ENCODE data around the gene RANBP9. TPM values are rescaled to one million over a fixed set of nuclear protein-coding genes. Genes with fewer than 3 reads are reported as not detected.
A peak's percentile ranks its signal among the peaks of the same experiment; 100 is the strongest.

RANBP9 gene
- polyA plus RNA-seq, 1 donor = 27.1 TPM

DNA sequence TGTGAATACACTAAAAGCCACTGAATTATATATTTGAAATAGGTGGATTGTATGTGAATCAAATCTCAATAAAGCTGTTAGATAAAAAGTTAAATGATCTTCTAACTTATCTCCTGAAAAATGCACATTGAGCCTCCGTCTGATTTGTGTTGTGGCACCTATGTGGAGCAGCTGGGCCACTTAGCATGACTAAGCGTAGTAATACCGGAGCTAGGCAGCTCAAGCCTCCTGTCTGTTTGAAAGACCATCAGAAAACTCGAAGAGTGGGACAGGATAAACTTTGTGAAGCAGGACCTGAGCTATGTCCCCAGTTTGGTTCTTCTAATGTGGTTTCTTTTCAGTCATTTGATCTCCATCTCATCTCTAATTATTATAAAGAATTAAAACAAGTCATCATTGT, 107.5 kb downstream of the RANBP9 start:
- no peak for DNase-seq (ENCODE audit: low read depth)

DNA sequence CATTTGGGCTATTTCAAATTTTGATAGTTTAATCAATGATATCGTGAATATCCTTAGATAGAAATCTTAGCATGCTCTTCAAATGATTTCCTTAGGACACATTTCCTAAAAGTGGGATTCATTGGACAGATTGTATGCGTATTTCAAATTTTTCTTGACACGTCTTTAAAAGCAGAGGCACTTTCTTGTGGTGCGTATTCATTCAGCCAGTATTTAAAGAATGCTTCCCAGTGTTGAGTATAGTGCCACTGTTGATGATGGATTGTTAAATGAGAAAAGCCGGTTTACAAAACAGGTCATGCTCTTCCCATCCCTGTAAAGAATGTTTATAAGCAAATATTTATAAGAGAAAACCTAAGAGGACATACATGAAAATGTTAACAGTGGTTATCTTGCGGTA, 111.6 kb downstream of the RANBP9 start:
- no peak for DNase-seq (ENCODE audit: low read depth)

DNA sequence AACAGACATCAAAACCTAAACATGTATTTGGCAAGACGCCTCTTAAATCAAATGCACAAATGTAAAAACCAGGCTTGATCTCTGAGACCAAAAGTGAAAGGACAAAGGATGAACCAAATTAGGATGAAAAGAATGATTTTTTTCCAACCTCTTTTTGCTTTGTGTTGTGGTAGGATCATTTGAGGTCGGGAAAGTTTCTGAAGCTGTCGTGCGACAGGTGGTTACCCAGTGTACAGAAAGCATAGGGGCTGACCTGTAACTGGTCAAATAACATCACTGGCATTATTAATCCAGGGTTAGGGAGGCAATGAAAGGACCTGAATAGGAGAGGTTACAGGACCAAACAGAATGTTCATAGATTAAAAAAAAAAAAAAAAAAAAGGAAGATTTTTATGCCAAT, 114.6 kb downstream of the RANBP9 start:
- no peak for DNase-seq (ENCODE audit: low read depth)

DNA sequence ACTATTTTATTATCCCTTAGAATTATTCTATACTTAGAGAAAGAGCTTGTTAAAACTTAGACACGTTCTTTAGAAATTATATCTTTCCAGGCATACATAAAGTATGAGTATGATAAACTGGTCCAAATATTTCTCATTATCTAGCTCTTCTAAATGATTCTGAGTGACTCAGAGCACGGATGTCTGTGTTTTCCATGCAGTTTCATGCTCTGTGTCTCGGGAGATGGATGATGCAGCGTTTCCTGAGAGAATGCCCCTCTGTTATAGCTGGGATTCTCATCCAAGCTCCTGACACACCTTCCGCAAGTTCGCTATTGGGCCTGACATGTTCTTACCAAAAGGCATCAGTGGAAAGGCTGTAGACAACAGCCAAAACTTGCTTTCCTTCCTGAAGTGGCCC, 117.9 kb downstream of the RANBP9 start:
- DNase-seq (ENCODE audit: low read depth) = no peak

DNA sequence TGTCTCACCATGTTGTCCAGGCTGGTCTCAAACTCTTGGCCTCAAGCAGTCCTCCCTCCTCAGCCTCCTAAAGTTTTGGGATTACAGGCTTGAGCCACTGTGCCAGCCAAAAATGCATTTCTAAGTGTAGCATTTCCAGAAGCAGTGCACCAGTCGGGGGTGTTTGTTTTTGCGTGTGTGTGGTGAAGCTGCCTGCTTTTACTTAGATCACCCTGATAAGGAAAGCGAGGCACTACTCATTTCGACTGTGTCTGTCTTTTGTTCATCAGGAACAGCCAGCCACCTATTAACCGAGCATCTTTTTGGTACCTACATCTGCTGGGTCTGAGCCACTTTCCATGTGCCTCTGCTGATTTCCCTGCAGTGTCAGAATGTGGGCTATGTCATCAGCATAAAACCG, 118.5 kb downstream of the RANBP9 start:
- DNase-seq (ENCODE audit: low read depth) = no peak

DNA sequence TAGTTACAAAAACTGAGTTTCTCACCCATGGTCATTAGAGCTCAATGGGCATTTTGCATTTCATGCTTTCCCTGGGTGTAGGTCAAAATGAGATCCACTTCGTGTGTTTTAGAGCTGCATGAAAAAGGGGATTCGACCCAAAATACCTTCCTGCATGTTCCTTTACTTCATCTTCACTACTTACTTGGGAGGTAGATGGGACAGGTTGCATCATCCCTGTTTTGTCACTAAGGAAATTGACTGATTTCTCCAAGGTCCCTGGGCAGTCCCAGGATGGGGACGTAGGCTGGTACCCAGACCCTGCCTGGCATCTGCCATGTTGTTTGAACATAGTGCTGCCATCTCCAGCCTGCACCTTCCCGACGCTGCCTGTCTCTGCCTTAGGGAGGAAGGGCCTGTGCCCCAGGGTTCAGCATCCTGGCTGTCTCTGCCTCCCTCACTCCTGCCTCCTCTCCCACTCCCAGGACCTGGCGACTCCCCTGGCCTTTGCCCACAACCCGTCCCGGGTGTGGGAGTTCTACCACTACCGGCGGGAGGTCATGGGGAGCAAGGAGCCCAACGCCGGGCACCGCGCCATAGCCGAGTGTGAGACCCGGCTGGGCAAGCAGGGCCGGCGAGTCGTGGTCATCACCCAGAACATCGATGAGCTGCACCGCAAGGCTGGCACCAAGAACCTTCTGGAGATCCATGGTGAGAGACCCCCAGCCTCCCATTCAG, 120.3 kb downstream of the RANBP9 start:
- no peak for DNase-seq (ENCODE audit: low read depth)

DNA sequence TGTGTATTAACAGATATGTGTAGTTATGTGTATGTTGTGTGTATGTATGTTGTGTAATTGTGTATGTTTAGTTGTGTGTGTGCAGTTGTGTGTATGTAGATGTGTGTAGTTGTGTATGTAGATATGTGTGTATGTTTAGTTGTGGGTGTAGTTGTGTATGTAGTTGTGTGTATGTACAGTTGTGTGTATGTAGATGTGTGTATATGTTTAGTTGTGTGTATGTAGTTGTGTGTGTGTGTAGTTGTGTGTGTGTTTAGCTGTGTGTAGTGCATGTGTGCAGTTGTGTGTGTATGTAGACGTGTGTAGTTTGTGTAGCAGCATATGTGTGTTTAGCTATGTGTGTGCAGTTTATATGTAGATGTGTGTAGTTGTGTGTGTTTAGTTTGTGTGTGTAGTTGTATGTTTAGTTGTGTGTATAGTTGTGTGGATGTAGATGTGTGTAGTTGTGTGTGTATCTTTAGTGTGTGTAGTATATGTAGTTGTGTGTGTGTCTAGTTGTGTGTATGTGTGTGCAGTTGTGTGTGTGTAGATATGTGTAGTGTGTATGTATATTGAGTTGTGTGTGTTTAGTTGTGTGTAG, 121.0 kb downstream of the RANBP9 start:
- no peak for DNase-seq (ENCODE audit: low read depth)

DNA sequence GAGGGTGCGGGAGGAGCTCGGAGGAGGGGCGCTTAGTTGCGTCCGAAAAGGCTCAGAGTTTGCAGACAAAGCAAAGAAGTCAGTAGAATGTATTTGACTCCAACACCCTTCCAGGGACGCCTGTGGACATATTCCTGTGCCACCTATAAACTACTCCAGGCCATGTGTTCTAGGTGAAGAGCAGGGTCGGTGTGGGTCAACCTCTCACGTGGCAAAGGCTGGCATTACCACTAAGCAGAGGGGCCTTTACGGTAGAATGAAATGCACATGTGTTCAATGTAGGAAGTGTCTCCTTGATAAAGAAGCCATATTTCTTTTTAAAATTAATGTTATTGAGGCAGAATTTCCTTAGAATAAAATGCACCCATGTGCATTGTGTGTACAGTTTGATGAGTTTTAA, 121.8 kb downstream of the RANBP9 start:
- no peak for DNase-seq (ENCODE audit: low read depth)

DNA sequence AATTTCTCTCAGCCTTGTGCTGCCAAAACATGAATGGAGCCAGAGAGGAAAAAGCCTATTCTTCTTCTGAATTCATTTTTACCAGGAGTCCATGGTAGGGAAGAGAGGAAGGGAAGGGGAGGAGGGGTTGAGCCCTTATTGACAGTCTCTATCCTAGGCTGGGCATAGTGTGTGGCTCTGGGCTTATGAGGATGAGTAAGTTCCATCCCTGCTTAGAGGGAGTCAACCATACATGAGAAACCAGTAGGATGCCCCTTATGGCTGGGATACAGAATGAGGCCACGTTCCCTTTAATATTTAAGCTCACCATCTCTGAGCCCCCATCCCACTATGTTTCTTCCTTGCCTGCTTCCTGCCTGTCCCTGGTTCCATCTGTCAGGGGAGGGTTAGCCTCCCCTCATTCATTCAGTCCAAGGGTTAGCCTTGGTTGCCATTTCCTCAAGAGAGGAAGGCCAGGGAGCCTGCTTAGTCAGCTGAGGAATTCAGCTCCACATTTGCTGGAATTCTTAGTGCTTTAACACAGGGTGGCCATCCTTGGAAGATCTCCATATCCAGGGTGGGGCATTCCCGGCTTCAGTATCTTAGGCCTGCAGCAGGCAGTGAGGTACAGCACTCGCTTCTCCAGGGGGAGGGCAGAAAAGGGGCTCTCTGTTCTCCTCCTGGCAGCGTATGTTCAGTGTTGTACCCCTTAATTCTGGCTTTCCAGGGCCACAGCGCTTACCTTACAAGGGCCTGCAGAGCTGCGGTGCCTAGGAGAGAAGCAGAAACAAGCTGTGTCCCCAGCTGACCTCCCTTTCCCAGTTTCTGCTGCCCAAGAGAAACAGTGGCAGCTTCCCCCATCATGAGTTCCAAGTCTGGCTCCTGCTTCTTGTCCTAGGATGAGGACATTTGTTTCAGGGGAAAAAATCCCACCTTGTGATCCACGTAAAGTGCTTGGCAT, 124.8 kb downstream of the RANBP9 start:
- DNase-seq (ENCODE audit: low read depth) = no peak

DNA sequence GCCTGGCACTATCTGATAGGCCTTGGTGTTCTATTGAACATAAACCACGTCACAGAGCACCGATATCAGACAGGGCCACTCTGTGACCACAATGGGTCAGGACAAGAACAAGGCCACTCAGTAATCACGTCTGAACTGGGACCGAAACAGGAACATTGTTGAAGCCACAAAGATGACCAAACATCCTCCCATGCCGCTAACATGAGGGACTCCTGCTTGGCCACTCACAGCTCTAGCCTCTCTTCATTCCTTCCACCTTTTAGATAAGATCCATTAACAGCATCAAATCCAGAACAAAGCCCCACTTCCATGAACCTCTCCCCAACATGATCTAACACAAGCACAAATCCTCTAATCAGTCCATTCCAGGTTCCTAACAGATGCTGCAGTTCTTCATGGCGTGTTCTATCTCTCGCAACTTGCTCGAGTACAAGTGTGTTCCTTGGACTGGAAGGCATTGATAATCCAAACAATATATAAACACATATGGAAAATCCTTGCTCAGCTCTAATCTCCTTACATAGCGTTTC, 129.9 kb downstream of the RANBP9 start:
- DNase-seq (ENCODE audit: low read depth) = no peak

DNA sequence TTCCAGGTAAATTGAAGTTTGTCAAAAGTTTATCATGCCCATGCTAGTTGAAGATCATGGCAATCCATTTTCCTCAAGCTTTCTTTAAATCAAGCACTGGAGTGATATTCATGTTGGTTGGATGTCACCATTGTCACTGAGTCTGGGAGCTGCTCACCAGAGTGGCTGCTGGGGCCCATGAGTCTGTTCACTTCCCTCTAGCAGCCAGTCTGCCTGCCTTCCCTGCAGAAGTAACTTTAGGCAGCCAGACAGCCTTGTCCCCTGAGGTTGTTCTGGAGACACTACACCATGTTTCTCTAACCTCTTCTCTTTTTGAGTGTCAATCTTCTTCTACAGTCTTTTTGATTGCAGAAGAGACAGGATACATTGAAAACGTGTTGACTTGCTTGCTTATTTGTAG, 131.7 kb downstream of the RANBP9 start:
- DNase-seq (ENCODE audit: low read depth) = no peak

DNA sequence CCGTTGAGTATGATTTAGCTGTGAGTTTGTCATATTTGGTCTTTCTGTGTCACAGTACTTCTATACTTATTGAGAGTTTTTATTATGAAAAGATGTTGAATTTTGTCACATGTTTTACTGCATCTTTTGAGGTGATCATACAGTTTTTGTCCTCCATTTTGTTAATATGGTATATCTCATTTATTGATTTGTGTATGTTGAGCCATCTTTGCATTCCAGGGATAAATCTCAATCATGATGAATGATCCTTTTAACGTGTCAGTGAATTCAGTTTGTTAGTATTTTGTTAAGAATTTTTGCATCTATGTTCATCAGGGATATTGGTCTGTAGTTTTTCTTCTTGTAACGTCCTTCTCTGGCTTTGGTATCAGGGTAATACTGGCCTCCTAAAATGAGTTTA, 133.7 kb downstream of the RANBP9 start:
- DNase-seq (ENCODE audit: low read depth) = no peak

DNA sequence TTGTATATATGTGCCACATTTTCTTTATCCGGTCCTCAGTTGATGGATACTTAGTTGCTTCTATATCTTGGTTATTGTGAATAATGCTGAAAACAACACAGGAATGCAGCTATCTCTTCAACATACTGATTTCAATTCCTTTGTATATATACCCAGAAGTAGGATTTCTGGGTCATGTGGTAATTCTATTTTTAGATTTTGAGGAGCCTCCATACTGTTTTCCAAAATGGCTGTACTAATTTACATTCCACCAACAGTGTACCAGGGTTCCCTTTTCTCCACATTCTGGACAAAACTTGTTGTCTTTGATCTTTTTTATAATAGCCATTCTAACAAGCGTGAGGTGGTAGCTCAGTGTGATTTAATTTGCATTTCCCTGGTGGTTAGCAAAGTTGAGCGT, 135.6 kb downstream of the RANBP9 start:
- no peak for DNase-seq (ENCODE audit: low read depth)

DNA sequence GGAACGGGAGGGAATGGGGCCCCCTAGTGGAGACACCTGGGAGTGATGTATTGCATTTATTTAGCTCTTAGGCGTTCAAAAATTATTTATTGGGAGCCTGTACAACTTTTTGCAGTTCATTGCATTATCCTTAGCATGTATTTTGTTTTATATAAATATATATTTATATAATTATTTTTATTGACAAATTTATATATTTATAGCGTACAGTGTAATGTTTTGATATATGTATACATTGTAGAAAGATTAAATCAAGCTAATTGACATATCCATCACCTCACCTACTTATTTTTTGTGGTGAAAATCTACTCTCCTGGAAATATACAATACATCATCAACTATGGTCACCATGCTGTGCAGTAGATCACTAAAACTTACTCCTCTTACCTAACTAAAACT, 136.3 kb downstream of the RANBP9 start:
- no peak for DNase-seq (ENCODE audit: low read depth)

DNA sequence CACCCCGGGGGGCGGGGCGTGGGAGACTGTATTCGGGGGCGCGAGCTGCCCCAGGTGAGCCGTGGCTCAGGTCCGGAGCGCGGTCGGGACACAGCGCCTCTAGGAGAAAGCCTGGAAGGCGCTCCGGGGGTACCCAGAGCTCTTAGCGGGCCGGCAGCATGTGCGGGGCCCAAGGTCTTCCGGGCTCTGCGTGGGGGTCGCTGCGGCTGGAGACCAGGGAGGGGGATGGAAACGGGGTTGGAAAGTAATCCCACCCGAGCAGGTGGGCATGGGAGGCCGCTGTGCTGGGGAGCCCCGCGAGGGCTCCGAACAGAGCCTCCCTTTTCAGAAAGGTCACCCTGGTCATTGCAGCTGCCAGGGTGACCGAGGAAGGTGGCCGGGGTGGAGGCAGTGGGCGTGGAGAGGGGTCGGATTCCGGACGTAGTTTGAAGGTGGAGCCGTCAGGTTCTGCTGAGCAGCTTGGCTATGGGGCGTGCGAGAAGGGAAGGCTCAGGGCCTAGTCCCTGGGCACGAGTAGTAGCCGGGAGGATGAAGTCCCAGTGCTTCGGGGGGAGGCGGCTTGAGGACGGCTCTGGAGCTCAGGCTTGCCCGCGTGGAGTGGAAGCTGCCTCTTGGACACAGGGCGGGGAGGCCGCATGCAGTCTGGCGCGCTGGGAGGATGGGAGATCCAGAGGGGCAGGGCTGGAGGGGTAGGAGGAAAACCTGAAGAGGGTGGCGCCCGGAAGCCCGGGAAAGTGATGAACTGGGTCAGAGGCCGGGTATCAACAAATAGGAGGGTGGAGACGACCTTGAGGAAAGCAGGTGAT, 136.9 kb downstream of the RANBP9 start, which contains the start of gene SIRT5:
Gene SIRT5 (plus strand): TSS at position 31 of the 806 bp plus-strand sequence. CDS start 9,510 bp downstream, outside the sequence.
- no peak for DNase-seq (ENCODE audit: low read depth)

DNA sequence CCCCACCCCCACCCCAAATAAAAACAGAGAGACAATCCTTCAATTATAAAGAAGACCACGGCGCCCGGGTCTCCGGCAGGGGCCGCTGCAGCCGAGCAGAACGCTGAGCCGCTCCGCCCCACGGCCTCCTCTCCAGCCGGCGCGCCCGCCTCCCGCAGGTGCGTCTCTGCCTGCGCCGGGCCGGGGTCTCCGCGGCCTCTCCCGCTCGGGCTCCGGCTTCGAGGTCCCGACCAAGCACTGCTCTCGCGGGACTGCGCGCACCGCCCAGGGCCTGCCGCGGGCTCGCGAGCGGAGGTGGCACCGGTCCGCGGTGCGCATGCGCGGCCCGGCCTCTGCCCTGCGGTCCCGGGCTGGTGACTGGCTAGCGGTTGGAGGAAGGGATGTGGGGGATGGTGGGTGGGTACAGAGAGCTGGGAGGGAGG, 137.5 kb downstream of the RANBP9 start:
- peak; percentile 64 for DNase-seq (ENCODE audit: low read depth)

DNA sequence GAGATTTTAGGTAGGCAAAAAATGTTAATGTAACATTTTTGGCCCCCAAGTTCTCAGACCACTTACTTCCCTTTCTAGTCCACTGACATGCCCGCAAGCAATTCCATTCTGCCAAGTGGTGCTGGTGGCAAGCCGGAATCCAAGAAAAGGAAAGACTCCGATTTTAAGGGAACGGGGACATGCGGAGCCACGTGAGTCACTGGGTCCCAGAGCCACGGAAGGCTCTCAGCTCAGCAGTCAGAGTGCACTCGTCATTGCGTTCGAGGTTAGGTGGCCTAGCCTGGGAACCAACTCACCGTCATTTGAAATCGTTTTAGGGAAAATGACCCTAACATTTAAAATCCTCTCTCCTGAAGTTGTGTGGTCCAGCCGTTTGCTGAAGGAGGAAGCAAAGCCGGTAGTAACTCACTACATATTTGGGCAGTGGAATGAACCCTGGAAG, 137.9 kb downstream of the RANBP9 start:
- no peak for DNase-seq (ENCODE audit: low read depth)

DNA sequence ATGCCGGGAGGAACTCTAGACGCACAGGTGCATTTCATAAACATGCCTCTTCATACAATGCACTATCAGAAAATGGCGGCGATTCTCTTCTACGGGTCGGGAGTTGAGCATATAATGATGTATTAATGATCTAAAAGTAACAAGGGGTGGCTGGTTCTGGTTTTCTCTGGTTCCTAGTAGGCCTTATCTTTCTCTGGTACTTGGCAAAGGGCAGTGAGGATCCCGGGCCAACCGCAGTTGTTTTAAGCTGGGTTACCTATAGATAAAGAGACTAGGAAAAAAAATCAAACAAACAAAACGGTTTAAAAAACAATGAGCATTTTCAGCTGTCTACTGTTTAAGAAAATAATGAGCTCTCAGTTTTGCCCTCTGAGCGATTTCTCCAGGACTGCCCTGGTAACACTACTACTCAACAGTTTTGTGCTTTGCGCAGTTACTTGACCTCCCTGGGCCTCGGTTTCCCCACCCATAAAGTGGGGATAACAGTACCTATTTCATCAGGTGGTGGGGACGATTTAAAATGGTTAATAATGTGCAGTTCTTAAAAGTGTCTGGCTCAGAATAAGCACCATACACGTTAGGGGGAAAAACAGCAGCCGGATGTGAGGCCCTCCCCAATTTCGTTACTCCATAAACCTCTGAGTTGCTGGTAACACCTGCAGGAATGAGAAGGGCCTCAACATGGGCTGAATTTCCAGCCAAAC, 138.5 kb downstream of the RANBP9 start:
- no peak for DNase-seq (ENCODE audit: low read depth)

DNA sequence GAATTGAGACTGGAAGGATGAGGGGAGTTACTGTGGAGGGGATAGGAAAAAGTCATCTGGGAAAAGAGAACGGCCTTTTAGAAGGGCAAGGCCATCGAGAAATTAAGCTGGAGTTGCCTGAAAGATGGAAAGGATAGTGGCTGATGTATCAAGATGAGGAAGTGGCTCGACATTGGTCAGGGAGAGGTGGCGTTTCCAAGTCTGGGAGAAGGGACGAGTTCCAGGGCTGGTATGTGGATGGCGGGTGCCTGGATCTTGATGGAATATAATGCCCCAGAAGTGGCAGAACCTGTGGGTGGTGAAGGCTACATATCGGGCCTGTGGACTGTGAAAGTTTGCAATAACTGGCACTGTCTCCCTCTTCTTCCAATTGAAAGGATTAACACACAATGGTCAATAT, 139.4 kb downstream of the RANBP9 start:
- no peak for DNase-seq (ENCODE audit: low read depth)
